Measurements from ENCODE around the gene RDX. TPM values are rescaled to one million over a fixed set of nuclear protein-coding genes. Genes with fewer than 3 reads are reported as not detected.

Gene RDX
- polyA plus RNA-seq, 3 donors: 155 to 196 (median 165) TPM

DNA sequence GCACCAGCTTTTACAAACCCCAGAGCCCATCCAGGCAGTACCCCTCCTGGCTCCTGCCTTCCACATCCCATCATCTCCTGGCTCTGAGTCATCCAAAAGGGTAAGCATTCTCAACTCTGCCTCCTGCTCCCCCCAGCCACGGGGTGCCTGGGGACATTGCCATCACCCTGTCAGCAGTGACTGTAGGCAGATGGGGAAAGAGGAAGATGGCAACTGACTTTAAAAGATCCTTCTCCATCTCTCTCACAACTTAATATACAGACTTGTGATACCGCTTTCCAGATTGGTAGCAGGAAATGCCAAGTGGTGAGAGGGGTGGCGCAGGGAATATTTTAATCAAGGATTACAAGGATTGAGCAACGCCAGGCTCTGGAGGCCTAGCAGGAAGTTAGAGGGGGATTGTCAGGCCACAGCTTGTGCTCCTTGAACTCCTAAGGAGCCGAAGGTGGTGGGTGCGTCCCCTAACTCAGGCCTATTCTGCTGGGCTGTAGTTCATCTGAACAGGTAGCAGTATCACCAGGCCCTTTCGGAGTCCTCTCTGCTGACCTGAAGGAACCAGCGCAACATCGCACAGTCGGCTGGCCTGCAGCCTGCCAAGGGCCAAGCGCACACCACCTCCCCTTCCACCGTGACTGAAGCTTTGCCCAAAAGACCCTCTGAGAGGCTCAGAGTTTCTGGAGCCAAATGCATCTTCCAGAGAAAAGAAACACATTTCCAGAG lies 119.9 kb downstream of the RDX start:
- no peak for DNase-seq (ENCODE audit: low read depth in 3 of 3, low spot score in 2 of 3)

DNA sequence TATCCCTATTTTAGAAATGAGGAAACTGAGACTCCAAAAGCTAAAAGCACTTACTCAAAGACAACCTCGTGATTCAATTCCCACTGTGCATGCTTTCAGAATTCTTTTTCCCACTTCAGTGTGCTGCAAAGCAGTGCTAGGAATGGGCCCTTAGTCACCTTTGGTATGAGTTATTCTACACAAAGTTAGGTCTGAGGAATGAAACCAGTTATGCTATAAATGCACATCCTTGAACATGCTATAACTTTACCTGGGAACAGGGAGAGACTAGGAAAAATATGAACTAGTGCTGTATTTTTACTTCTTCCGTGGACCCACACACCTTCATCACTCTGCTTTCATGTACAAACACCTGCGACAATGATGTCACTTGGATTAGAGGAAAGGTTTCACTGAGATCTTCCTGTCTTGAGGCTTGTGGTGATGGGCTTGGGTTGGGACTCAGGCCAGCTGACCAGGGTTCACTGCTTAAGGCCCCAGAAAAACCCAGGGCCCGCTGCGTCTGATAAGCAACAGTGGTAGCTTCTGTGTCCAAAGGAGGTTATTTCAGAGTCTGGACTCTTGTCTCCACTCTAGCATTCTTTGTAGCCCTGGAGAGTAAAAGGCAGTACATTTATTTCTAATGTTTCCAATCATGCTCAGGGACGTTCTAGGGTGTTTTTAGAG lies 121.6 kb downstream of the RDX start:
- DNase-seq (ENCODE audit: low read depth in 3 of 3, low spot score in 2 of 3): no peak

DNA sequence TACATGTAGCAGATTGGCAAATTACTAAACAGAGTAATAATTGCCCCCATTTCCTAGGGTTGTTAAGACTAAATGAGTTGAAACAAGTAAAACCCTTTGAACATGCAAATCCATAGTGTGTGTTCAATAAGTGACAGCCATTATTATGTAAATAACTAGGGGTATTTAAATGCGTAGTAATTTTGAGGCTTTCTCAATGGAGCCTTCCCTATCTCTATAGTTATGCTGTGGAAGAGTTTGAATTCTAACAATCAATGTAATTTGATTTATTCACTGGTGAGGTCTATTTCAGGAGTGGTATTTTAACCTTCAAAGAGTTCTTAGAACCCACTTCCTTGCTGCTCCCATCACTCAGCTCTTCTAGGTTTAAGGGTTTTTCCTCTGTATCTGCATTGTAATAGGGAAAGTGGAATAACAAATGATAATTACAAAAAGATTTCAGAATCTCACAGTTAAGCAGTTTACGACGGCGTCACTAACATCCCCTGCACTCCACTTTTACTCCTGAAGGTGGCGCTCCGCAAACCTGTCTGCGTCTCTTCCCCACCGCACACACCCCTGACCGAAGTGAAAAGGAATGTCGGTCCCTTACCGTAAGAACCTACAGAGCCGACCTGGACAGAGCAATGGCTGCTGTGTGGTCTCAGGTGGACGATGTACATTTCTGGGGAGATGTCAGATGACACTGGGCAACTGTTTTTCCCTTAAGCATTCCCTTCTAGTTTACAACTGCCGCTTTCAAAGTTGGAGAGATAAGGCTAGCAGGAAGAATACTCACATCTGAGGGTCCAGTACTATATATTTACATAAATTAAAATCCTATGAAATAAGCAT lies 122.4 kb downstream of the RDX start:
- DNase-seq (ENCODE audit: low read depth in 3 of 3, low spot score in 2 of 3): peak; percentile 37 to 55 (median 47)

DNA sequence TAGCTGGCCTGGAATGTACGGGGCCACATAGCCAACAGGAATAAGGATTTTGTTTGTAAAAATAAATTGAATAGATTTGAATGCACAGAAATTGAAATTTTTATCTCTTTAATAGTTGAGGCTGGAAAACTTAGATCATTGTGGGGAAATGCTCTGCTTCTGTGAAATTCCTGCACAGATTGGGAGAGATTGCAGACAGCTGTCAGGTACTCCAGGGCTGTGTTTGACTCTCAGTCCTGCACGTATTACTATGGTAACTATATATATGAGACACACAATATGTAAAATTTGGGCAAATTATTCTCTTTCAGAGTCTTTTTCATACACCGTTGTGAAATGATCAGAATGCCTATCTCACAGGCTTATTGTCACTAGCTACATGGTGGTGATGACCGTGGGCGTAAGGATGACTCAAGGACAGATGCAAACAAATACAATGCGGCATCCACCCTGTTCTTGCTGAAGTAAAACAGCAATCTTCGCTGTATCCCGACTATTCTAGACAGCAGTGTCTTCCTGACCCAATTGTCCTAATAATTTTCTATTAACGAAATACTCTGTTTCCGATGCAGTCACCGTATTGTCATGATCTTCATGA lies 123.8 kb downstream of the RDX start:
- DNase-seq (ENCODE audit: low read depth in 3 of 3, low spot score in 2 of 3): no peak

- no peak for DNase-seq (ENCODE audit: low read depth in 3 of 3, low spot score in 2 of 3)
Measured at GRCh38 chr11:110169738-110170137, 126.7 kb downstream of the RDX start.

DNA sequence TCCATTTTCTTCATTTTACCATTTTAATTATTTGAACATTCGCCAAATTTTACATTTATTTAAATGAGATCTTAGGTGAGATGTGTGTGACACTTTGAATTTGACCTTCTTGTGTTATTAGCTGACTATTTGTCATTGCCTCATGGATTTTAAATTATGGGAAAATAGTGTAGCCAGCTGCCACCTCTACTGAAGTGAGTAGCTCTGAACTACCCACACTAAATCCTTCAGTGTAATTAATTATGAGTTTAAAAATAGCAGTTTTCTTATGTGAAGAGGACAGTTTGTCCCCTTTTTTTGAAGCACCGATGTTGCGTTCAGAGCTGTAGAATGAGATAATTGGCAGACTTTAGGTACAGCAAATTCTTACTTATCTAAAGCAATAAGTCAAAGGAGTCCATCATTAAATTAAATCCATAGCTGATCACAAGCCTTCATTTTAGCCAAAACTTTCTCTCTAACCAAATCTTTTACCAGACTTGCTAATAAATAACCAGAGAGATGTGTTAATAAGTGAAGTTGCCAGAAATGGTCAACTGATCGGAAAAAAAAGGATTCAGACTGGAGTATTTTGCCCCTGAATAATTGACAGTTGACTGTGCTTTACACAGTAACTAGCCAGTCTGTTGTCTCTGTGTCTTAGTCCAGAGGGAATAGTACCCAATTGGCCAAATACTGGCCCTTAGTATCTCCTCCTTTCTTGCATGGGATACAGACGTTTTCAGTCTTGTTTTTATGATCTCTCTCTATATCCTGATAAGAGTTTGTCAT lies 128.2 kb downstream of the RDX start:
- DNase-seq (ENCODE audit: low read depth in 3 of 3, low spot score in 2 of 3): no peak

DNA sequence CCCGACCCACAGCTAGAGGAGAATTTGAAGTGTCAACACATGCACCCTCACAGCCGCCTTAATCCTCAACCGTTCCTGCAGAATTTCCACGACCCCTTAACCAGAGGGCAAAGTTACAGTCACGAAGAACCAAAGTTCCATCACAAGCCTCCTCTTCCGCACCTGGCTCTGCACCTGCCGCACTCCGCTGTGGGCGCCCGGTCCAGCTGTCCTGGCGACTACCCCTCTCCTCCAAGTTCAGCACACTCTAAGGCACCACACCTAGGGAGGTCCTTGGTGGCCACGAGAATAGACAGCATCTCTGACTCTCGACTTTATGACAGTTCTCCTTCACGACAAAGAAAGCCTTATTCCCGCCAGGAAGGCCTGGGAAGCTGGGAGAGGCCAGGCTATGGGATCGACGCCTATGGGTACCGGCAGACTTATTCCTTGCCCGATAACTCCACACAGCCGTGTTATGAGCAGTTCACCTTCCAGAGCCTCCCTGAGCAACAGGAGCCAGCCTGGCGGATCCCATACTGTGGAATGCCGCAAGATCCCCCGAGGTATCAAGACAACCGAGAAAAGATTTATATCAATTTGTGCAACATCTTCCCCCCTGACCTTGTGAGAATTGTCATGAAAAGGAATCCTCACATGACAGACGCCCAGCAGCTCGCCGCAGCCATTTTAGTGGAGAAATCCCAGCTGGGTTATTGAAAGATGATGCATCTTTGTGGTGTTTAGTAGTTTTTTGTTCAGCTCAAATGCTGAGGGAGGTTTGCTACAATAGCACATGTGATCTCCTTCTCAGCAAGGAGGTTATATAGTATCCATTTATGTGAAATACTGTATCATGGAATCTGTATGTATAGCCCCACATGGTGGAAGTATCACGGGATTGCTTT lies 131.1 kb downstream of the RDX start:
- no peak for DNase-seq (ENCODE audit: low read depth in 3 of 3, low spot score in 2 of 3)

- DNase-seq (ENCODE audit: low read depth in 3 of 3, low spot score in 2 of 3): no peak
Measured at GRCh38 chr11:110162216-110162615, 134.2 kb downstream of the RDX start.

DNA sequence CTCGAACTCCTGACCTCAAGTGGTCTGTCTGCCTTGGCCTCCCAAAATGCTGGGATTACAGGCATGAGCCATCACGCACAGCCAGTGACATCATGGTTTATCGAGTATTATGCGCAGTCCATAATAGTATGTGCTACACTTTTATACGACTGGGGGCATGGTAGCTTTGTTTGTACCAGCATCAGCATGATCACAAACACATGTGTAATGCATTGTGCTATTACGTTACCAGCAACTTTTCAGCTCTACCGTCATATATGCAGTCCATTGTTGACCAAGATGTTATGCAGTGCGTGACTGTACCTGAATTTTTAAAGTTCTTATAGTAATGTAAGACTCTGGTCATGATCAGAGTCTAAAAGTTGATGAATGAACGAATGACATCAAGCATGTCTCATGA lies 135.4 kb downstream of the RDX start:
- DNase-seq (ENCODE audit: low read depth in 3 of 3, low spot score in 2 of 3): no peak

- DNase-seq (ENCODE audit: low read depth in 3 of 3, low spot score in 2 of 3): no peak
Measured at GRCh38 chr11:110160437-110160836, 136.0 kb downstream of the RDX start.

DNA sequence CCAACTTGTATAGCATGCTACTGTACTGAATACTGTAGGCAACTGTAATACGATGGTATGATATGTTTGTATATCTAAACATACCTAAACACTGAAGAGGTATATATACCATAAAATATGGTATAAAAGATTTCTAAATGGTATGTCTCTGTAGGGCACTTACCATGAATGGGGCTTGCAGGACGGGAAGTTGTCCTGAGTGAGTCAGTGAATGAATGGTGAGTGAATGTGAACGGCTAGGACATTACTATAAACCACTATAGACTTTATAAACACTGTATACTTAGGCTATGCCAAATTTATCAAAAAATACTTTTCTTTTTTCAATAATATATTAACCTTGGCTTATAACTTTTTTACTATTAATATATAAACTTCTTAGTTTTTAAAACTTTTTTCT lies 136.4 kb downstream of the RDX start:
- no peak for DNase-seq (ENCODE audit: low read depth in 3 of 3, low spot score in 2 of 3)

GRCh38 chr11:110159476-110159875 lies 136.9 kb downstream of the RDX start:
- no peak for DNase-seq (ENCODE audit: low read depth in 3 of 3, low spot score in 2 of 3)

DNA sequence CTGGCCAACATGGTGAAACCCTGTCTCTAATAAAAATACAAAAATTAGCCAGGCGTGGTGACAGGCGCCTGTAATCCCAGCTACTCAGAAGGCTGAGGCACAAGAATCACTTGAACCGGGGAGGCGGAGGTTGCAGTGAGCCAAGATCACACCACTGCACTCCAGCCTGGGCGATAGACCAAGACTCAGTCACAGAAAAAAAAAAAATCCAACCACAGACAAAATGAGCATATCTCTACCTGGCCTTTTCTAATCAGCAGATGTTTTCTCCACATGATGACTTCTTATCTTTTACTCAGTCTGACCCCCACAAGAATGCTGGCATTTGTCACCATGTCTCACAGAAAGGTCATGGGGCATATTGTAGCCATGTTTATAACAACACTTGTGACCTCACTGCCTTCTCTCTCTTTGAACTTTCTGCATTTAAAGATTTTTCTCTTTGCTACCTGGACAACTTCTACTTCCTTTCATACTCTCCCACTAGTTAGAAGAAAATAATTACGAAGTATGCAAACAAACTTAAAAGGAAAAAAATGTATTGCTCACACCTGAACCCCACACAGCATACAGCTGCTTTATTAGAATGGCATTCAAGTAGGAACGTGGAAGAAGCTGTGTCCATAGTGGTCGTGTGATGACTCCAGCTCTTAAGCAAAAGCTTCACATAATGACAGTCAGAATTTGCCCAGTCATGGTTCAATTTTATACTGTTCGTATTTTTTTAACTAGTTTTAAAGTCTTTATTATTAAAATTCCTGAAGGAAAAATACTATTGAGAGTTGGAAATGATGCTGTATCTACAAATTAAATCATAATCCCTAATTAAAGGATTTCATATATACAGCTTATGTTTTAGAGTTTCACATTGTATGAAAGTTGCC lies 137.9 kb downstream of the RDX start:
- DNase-seq (ENCODE audit: low read depth in 3 of 3, low spot score in 2 of 3): no peak

- DNase-seq (ENCODE audit: low read depth in 3 of 3, low spot score in 2 of 3): no peak
Measured at GRCh38 chr11:110156503-110156902, 139.9 kb downstream of the RDX start.

DNA sequence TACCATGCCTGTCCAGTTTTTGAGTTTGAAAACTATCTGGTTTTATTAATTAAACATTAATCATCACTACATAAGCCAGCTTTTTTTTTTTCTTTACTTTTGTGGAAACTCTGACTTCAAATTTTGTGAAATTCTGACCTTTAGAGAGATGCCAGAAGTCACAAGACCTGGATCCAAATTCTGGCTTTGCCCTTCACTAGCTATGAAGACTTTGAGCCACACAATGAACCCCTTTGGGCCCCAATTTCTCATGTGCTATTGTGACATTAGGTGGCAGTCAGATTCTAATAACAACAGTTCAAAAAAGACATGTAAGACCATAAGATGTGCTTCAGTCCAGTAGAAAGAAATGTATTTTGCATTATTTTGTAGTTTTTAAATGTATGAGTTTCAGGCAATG lies 142.9 kb downstream of the RDX start:
- DNase-seq (ENCODE audit: low read depth in 3 of 3, low spot score in 2 of 3): no peak

DNA sequence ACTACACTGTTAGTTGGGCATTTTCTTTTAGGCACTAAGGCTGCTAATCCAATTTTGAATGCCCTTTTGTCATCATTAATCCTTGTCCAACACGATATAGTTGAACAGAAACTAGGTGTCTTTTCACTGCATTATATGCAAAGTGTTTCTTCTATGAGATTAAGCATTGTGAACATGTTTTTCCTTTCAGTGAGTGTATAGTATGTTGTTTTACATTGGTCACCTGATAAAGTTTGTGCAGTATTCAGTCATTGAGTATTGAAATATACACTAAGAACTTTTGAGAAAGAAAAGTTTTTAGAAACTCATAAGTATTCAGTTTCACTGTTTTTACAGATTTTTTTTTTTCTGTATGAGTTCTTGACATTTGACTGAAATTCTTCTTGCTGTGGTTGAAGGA lies 144.2 kb downstream of the RDX start:
- DNase-seq (ENCODE audit: low read depth in 3 of 3, low spot score in 2 of 3): no peak

GRCh38 chr11:110148775-110149744 lies 147.4 kb downstream of the RDX start:
- no peak for DNase-seq (ENCODE audit: low read depth in 3 of 3, low spot score in 2 of 3)
